Neuronal stem cell (in vitro differentiated cells): ENCODE data around the gene DIRAS1.

Experiments
- DNase-seq: peaks from one replicate; pipeline ENCODE4 v3.0.0-alpha.2; 2013; ENCODE audit warnings: low spot score
- H2AFZ ChIP-seq: one replicate; pipeline ENCODE4 v1.6.1; 2013; ENCODE audit warnings: mild to moderate bottlenecking, low read length, inconsistent platforms
- H2AK5ac ChIP-seq: 2 replicates; pipeline ENCODE4 v1.6.1; 2013; ENCODE audit warnings: low read depth, mild to moderate bottlenecking, inconsistent platforms, low read length, moderate library complexity, mixed read lengths
- H2BK120ac ChIP-seq: 2 replicates; pipeline ENCODE4 v1.6.1; 2013; ENCODE audit warnings: low read depth, mild to moderate bottlenecking, inconsistent platforms, low read length, moderate library complexity, mixed read lengths
- H2BK12ac ChIP-seq: one replicate; pipeline ENCODE4 v1.6.1; 2013; ENCODE audit warnings: low read length, inconsistent platforms
- H2BK15ac ChIP-seq: 2 replicates; pipeline ENCODE4 v1.6.1; 2013; ENCODE audit warnings: mild to moderate bottlenecking, low read length, inconsistent platforms, mixed read lengths
- H2BK5ac ChIP-seq: one replicate; pipeline ENCODE4 v1.6.1; 2013; ENCODE audit warnings: inconsistent platforms, mild to moderate bottlenecking, low read length, moderate library complexity
- H3K14ac ChIP-seq: one replicate; pipeline ENCODE4 v1.6.1; 2013; ENCODE audit warnings: low read length, inconsistent platforms
- H3K18ac ChIP-seq: 2 replicates; pipeline ENCODE4 v1.6.1; 2013; ENCODE audit warnings: low read length, inconsistent platforms
- H3K23ac ChIP-seq: 2 replicates; pipeline ENCODE4 v1.6.1; 2013; ENCODE audit warnings: low read depth, mild to moderate bottlenecking, mixed read lengths, low read length, inconsistent platforms; ENCODE audit not compliant: poor library complexity
- H3K27ac ChIP-seq: replicated peaks from 3 replicates; pipeline ENCODE4 v1.5.1; 2013; ENCODE audit warnings: low read length, inconsistent platforms
- H3K27me3 ChIP-seq, 3 experiments: 2 replicates each; pipeline ENCODE4 v1.6.1; 2013; ENCODE audit warnings: low read length in 3 of 3, mild to moderate bottlenecking in 2 of 3, inconsistent platforms in 1 of 3, low read depth in 1 of 3, mixed read lengths in 1 of 3, moderate library complexity in 1 of 3; ENCODE audit not compliant: control insufficient read depth in 3 of 3, insufficient read depth in 3 of 3
- H3K36me3 ChIP-seq, 2 donors: replicated peaks in 1 of 2; 2 replicates each; pipeline ENCODE4 v1.6.1; 2013; ENCODE audit warnings: low read length in 2 of 2; ENCODE audit not compliant: control insufficient read depth in 2 of 2, insufficient read depth in 2 of 2
- H3K4ac ChIP-seq: 2 replicates; pipeline ENCODE4 v1.6.1; 2013; ENCODE audit warnings: inconsistent platforms, mild to moderate bottlenecking, low read length, moderate library complexity
- H3K4me1 ChIP-seq, 2 donors: 1 replicate in 1 of 2; 2 replicates in 1 of 2; pipeline ENCODE4 v1.6.1; 2013; ENCODE audit warnings: low read length in 2 of 2, low read depth in 1 of 2; ENCODE audit not compliant: control insufficient read depth in 2 of 2, insufficient read depth in 1 of 2
- H3K4me2 ChIP-seq: one replicate; pipeline ENCODE4 v1.6.1; 2013; ENCODE audit warnings: mild to moderate bottlenecking, low read length, inconsistent platforms; ENCODE audit not compliant: insufficient read depth, poor library complexity, severe bottlenecking
- H3K4me3 ChIP-seq, 2 donors: 2 replicates each; pipeline ENCODE4 v1.5.1; 2013; ENCODE audit warnings: low read length in 2 of 2, mild to moderate bottlenecking in 2 of 2, inconsistent platforms in 1 of 2, moderate library complexity in 1 of 2
- H3K79me1 ChIP-seq: one replicate; pipeline ENCODE4 v1.6.1; 2013; ENCODE audit warnings: low read depth, mild to moderate bottlenecking, inconsistent platforms, low read length, moderate library complexity
- H3K9ac ChIP-seq: one replicate; pipeline ENCODE4 v1.6.1; 2013; ENCODE audit warnings: mild to moderate bottlenecking, low read depth, low read length, inconsistent platforms; ENCODE audit not compliant: poor library complexity
- H3K9me3 ChIP-seq, 2 donors: replicated peaks in 1 of 2; 2 replicates each; pipeline versions ENCODE3 to v1.6.1; 2013; ENCODE audit warnings: low read length in 2 of 2, mild to moderate bottlenecking in 2 of 2, inconsistent platforms in 1 of 2, low read depth in 1 of 2, mixed read lengths in 1 of 2, moderate library complexity in 1 of 2; ENCODE audit not compliant: control insufficient read depth in 2 of 2, insufficient read depth in 1 of 2
- H4K8ac ChIP-seq: one replicate; pipeline ENCODE4 v1.6.1; 2013; ENCODE audit warnings: low read depth, mild to moderate bottlenecking, inconsistent platforms, low read length, moderate library complexity
- H4K91ac ChIP-seq: one replicate; pipeline ENCODE4 v1.6.1; 2013; ENCODE audit warnings: low read length, low read depth, mild to moderate bottlenecking, inconsistent platforms; ENCODE audit not compliant: poor library complexity
- WGBS, 2 donors: extraction: QIAGEN DNeasy Blood & Tissue Kit; methylation state at CpG; one replicate each; pipeline ENCODE4 v1.1.7; 2013; ENCODE audit warnings: missing lambda C conversion rate in 2 of 2, mixed read lengths in 1 of 2; ENCODE audit not compliant: insufficient read length in 2 of 2, insufficient replicate concordance in 1 of 2; ENCODE audit errors: extremely low coverage in 2 of 2; 5-methylcytosine and 5-hydroxymethylcytosine counted together

DIRAS1 gene

DNA sequence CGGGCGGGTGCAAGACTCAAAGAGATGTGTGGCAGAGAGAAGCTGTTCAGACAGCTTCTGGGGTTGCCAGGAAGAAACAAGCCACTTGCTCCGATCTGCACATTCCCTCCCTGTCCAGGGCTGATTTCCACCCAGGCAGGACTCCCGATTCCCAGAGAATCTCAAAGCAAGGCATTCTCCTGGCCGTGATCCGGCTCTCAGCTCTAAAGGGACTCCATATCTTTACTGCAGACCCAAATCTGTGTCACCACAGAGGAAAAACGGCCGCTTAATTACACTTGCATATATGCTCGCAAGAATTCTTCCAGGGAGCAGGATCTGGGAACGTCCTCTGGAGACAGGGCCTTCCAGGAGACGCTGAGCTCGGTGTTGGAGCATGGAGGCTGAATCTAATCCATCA, 44.3 kb downstream of the DIRAS1 start:
- Histone ChIP-seq H2BK5ac (no peak overlapping the region), H3K14ac (no peak overlapping the region), H4K8ac (no peak overlapping the region), H3K36me3 (no peaks in the 10 kb centered on the region), H3K18ac (no peak overlapping the region), H3K27ac (no peak overlapping the region), H2BK120ac (no peak overlapping the region), H3K27me3 (no peaks in the 10 kb centered on the region), H3K4me1 (no peaks in the 10 kb centered on the region), H4K91ac (no peak overlapping the region), H3K23ac (no peak overlapping the region), H3K4me2 (no peak overlapping the region), H2AK5ac (no peak overlapping the region), H2BK12ac (no peak overlapping the region), H2AFZ (no peak overlapping the region), H3K4me3 (no peak overlapping the region), H2BK15ac (no peak overlapping the region), H3K79me1 (no peaks in the 10 kb centered on the region), H3K4ac (no peak overlapping the region), H3K9ac (no peak overlapping the region), H3K9me3 (no peaks in the 10 kb centered on the region)
- no CpG with 5 or more reads among the region's 12 CpGs for WGBS, 2 donors
- DNase-seq = no peak

DNA sequence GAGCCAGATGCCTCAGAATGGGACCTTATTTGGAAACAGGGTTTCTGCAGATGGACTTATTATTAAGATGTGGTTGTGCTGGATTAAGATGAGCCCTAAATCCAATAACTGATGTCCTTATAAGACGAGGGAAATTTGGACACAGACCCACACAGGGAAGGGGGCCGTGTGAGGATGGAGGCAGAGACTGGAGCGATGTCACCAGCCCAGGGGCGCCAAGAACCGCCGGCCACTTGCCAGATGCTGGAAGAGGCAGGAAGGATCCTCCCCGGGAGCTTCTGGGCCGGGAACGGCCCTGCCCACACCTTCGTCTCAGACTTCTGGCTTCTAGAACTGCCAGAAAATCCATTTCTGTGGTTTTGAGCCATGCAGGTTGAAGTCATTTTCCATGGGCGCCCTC, 45.3 kb downstream of the DIRAS1 start:
- Histone ChIP-seq H2AFZ (no peak overlapping the region), H3K14ac (no peak overlapping the region), H3K27me3 (no peaks in the 10 kb centered on the region), H4K8ac (no peak overlapping the region), H4K91ac (no peak overlapping the region), H3K4ac (no peak overlapping the region), H2AK5ac (no peak overlapping the region), H3K18ac (no peak overlapping the region), H2BK5ac (no peak overlapping the region), H3K9ac (no peak overlapping the region), H2BK120ac (no peak overlapping the region), H3K9me3 (no peaks in the 10 kb centered on the region), H3K79me1 (no peaks in the 10 kb centered on the region), H3K27ac (no peak overlapping the region), H3K23ac (no peak overlapping the region), H3K36me3 (no peaks in the 10 kb centered on the region), H3K4me2 (no peak overlapping the region), H2BK12ac (no peak overlapping the region), H3K4me1 (no peaks in the 10 kb centered on the region), H2BK15ac (no peak overlapping the region), H3K4me3 (no peak overlapping the region)
- no peak for DNase-seq
- WGBS, 2 donors = no CpG with 5 or more reads among the region's 11 CpGs

DNA sequence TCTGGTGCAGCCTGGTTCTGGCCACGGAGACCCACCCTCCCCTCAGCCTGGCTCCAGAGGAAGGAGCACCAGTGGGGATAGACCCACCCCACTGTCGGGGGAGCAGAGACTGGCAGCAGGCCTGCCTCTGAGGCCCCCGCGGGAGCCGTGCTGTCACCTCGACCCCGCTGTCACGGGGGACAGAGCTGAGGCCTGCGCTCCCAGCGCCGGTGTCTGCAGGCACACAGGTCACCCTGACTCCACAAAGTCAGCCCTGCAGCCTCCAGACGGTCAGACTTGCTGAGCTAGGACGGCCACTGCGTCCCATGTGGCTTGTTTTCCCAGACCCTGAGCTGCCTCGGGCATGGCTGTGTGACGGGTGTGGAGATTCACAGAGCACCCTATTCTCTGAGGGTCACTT, 51.0 kb downstream of the DIRAS1 start:
- Histone ChIP-seq H2BK120ac (no peak overlapping the region), H3K4me2 (no peak overlapping the region), H2BK12ac (no peak overlapping the region), H2AK5ac (peak overlapping the region; percentile 35), H3K36me3 (no peaks in the 10 kb centered on the region), H4K91ac (no peak overlapping the region), H3K27me3 (no peaks in the 10 kb centered on the region), H2BK5ac (no peak overlapping the region), H2AFZ (no peak overlapping the region), H2BK15ac (no peak overlapping the region), H3K79me1 (peaks cover 2% of the 10 kb centered on the region), H3K14ac (peak overlapping the region; percentile 47), H3K18ac (peak overlapping the region; percentile 48), H3K27ac (no peak overlapping the region), H3K4me1 (no peaks in the 10 kb centered on the region), H3K9me3 (no peaks in the 10 kb centered on the region), H3K4ac (no peak overlapping the region), H3K9ac (peak overlapping the region; percentile 21), H4K8ac (peak overlapping the region; percentile 19), H3K4me3 (no peak overlapping the region), H3K23ac (peak overlapping the region; percentile 68)
- WGBS, 2 donors = no CpG with 5 or more reads among the region's 16 CpGs
- no peak for DNase-seq

DNA sequence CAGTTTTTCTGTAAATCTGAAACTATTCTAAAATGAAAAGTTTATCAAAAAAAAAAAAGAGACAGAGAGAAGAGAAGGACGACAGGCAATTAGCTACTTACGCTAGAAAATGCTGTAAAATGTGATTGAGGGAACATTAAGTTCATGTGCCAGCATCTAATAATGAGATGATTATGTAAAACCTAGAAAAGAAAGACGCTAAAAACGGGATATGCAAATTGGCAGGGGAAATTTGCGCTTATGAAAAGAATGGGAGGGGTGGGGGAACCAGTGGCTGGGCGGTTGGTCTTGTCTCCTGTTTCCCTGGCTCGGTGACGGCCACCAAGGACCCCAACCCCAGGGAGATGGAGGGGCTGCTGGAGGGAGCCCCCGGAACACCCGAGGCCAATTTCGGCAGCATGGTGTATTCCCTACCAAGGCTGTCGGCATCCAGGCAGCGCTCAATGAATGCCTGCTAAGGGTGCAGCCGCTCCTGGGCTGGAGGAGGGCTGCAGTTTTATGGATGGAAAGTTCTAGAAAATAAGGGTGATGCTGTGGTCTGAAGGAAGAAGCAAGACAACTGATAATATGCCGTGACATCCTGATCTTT, 52.9 kb downstream of the DIRAS1 start:
- no peak overlapping the region for H3K4me3 ChIP-seq
- no peak overlapping the region for H3K9ac ChIP-seq
- H3K4me1 ChIP-seq = peaks cover 0 to 12% of the 10 kb centered on the region in 2 donors
- H3K36me3 ChIP-seq = no peaks in the 10 kb centered on the region
- H3K9me3 ChIP-seq = no peaks in the 10 kb centered on the region
- H3K27me3 ChIP-seq = no peaks in the 10 kb centered on the region
- H3K14ac ChIP-seq = no peak overlapping the region
- no peak overlapping the region for H2AK5ac ChIP-seq
- no peak overlapping the region for H3K4ac ChIP-seq
- H3K79me1 ChIP-seq = peaks cover 2% of the 10 kb centered on the region
- H2AFZ ChIP-seq = no peak overlapping the region
- no peak overlapping the region for H4K91ac ChIP-seq
- no peak overlapping the region for H2BK5ac ChIP-seq
- DNase-seq = no peak
- H2BK15ac ChIP-seq = no peak overlapping the region
- no peak overlapping the region for H3K18ac ChIP-seq
- WGBS, 2 donors = no CpG with 5 or more reads among the region's 15 CpGs
- no peak overlapping the region for H2BK120ac ChIP-seq
- no peak overlapping the region for H3K4me2 ChIP-seq
- no peak overlapping the region for H2BK12ac ChIP-seq
- no peak overlapping the region for H3K23ac ChIP-seq
- H4K8ac ChIP-seq = no peak overlapping the region
- H3K27ac ChIP-seq = no peak overlapping the region
